H1 (cell line): ENCODE results near the gene CCNI.

Experiments used
- CEBPB ChIP-seq: IDR thresholded peaks from 2 replicates; pipeline ENCODE4 v1.6.1; 2012; ENCODE audit warnings: low read depth, low read length
- CTCF ChIP-seq, 3 experiments: IDR thresholded peaks; 1 replicate in 2 of 3; 2 replicates in 1 of 3; pipeline versions ENCODE4 v1.5.1 to v1.6.1; 2011; ENCODE audit warnings: low read length in 3 of 3, mild to moderate bottlenecking in 3 of 3, inconsistent platforms in 2 of 3, low read depth in 1 of 3, moderate library complexity in 1 of 3; ENCODE audit not compliant: insufficient read depth in 1 of 3; ENCODE audit errors: control extremely low read depth in 1 of 3
- EGR1 ChIP-seq: IDR thresholded peaks from 2 replicates; pipeline ENCODE4 v1.6.1; 2011; ENCODE audit warnings: low read depth, low read length, borderline replicate concordance
- EP300 ChIP-seq, 2 experiments: IDR thresholded peaks; 1 replicate in 1 of 2; 2 replicates in 1 of 2; pipeline ENCODE4 v1.6.1; 2011 to 2012; ENCODE audit warnings: low read depth in 2 of 2, low read length in 2 of 2, mild to moderate bottlenecking in 2 of 2, borderline replicate concordance in 1 of 2, inconsistent platforms in 1 of 2, moderate library complexity in 1 of 2
- EZH2 ChIP-seq: fragments of 200-600 bp; sonication (generic); IDR thresholded peaks from 2 replicates; pipeline ENCODE4 v1.7.1; 2012; ENCODE audit warnings: low read depth, mild to moderate bottlenecking, moderate library complexity, low read length, inconsistent platforms; ENCODE audit not compliant: severe bottlenecking
- FOSL1 ChIP-seq: IDR thresholded peaks from 2 replicates; pipeline ENCODE4 v1.6.1; 2011; ENCODE audit warnings: mild to moderate bottlenecking, low read depth, low read length, moderate library complexity; ENCODE audit not compliant: insufficient read depth
- JUND ChIP-seq: IDR thresholded peaks from 2 replicates; pipeline ENCODE4 v1.6.1; 2011; ENCODE audit warnings: mild to moderate bottlenecking, improper control_type of control experiment, low read length
- KDM1A ChIP-seq: fragments of 200-600, 300-600 bp; sonication (generic); IDR thresholded peaks from 2 replicates; pipeline ENCODE4 v1.7.1; 2016; ENCODE audit warnings: mild to moderate bottlenecking, low read length, borderline replicate concordance
- KDM4A ChIP-seq: IDR thresholded peaks from one replicate; pipeline ENCODE4 v1.7.1; 2012; ENCODE audit warnings: low read depth, mild to moderate bottlenecking, moderate library complexity, low read length, inconsistent platforms; ENCODE audit not compliant: severe bottlenecking
- POLR2A ChIP-seq, 2 experiments: IDR thresholded peaks; 1 replicate in 1 of 2; 2 replicates in 1 of 2; pipeline ENCODE4 v1.6.1; 2011; ENCODE audit warnings: low read depth in 2 of 2, low read length in 2 of 2, mild to moderate bottlenecking in 2 of 2; ENCODE audit errors: control extremely low read depth in 1 of 2
- POLR2AphosphoS5 ChIP-seq: IDR thresholded peaks from 2 replicates; pipeline ENCODE4 v1.6.1; 2011; ENCODE audit warnings: low read depth, low read length
- RBBP5 ChIP-seq: IDR thresholded peaks from 2 replicates; pipeline ENCODE4 v1.7.1; 2012; ENCODE audit warnings: low read depth, mild to moderate bottlenecking, inconsistent platforms, low read length, moderate library complexity, borderline replicate concordance
- RFX5 ChIP-seq: IDR thresholded peaks from 2 replicates; pipeline ENCODE4 v1.6.1; 2011; ENCODE audit warnings: low read depth, low read length, improper control_type of control experiment, borderline replicate concordance

DNA sequence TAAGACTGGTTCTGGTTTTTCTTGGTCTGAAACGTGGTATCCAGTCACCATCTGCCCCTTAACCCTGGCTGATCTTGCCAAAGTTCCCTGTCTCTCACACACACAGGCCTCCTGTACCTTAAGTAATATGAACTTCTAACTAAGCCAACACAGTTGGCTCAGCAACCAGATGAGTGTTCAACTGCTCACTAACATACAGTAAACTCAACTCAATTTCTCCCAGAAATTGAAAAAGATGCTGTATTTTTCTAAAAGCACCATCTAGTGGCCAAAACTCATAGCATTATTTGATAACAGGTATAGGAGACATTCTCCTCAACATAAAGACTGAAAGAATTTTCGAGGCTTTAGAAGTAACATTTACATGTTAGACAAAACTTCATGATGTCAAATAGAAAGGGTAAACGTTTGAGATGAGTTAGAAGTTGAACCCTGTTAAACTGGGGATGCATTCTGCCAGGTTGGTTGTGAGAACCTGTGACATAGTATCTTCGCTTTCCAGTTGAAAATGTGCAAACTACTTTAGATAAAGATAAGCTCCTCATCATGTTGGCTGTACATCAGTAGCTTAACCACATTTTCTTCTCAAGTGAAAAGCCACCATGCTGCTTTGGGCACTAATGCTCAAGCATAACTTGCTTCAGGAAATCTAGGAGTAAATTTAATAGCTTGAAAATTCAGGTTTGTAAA is 31.2 kb downstream of the CCNI start:
- TF ChIP-seq RBBP5 (no peak), KDM4A (no peak), CEBPB (no peak), POLR2AphosphoS5 (no peak), EP300 (IDR thresholded peaks at IDR 0.05; ENCODE audit: borderline replicate concordance in 1 of 2, low read depth in 2 of 2, low read length in 2 of 2) (no peak), CTCF (IDR thresholded peaks at IDR 0.05; ENCODE audit: control extremely low read depth in 1 of 3, insufficient read depth in 1 of 3, low read depth in 1 of 3, low read length in 3 of 3) (peak in 2 of 3 experiments; percentile 35 to 50; a peak in 2 of 4 replicates), RFX5 (no peak), EZH2 (no peak), POLR2A (IDR thresholded peaks at IDR 0.05; ENCODE audit: control extremely low read depth in 1 of 2, low read depth in 2 of 2, low read length in 2 of 2) (no peak), EGR1 (no peak), KDM1A (no peak), FOSL1 (no peak), JUND (no peak)
